ENCODE data around the gene TRIL. TPM values are rescaled to one million over a fixed set of nuclear protein-coding genes. Genes with fewer than 3 reads are reported as not detected.

The TRIL gene
- total and polyA plus RNA-seq, 2 experiments from 2014 or later: 1.7 to 5.8 TPM

DNA sequence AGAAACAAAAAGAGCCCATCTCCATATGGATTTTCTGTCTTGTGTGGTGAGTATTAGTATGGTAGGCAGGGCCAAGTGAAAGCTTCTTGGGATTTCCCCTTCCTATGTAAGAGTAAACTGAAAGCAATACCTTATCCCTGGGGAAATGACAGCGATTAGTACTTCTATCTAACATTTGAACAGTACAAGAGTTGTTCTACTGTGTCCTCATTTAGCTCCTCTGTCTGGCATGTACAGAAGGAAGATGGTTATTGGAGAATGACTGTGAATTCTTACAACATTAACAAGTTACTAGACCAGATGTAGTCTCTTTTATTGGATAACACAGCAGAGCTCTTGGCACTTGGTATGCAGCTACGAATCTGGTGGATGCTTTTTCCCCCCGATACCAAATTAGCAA is 17.9 kb upstream of the TRIL start:
- H3K27me3 ChIP-seq: no peaks in the 10 kb centered on the region

DNA sequence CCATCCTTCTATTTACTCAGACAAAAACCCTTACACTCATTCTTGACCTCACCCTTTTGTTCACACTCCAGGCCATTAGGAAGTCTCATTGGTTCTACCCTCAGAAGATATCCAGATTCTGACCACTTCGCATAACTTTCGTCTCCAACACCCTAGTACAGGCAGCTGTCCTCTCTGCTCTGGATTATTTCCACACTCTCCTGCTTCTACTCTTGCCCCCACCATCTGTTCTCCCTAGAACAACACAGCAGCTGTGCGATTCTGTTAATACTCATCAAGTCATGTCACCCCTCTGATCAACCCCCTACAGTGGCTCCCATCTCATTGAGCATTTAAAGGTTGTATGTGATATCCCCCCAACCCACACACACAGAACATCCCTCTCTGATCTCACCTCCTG is 15.5 kb upstream of the TRIL start:
- no peak overlapping the region for H3K4me3 ChIP-seq
- no peaks in the 10 kb centered on the region for H3K36me3 ChIP-seq
- TF ChIP-seq, protein P1, sequence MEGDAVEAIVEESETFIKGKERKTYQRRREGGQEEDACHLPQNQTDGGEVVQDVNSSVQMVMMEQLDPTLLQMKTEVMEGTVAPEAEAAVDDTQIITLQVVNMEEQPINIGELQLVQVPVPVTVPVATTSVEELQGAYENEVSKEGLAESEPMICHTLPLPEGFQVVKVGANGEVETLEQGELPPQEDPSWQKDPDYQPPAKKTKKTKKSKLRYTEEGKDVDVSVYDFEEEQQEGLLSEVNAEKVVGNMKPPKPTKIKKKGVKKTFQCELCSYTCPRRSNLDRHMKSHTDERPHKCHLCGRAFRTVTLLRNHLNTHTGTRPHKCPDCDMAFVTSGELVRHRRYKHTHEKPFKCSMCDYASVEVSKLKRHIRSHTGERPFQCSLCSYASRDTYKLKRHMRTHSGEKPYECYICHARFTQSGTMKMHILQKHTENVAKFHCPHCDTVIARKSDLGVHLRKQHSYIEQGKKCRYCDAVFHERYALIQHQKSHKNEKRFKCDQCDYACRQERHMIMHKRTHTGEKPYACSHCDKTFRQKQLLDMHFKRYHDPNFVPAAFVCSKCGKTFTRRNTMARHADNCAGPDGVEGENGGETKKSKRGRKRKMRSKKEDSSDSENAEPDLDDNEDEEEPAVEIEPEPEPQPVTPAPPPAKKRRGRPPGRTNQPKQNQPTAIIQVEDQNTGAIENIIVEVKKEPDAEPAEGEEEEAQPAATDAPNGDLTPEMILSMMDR (IDR thresholded peaks at IDR 0.05; ENCODE audit: low read depth, low read length): no peak
- no peak for DNase-seq (ENCODE audit: low read depth in 1 of 2, low spot score in 1 of 2)
- no peaks in the 10 kb centered on the region for H3K27me3 ChIP-seq
- H3K27ac ChIP-seq: no peak overlapping the region
- no peaks in the 10 kb centered on the region for H3K9me3 ChIP-seq (ENCODE audit: low read depth)
- H3K4me1 ChIP-seq (ENCODE audit: low read depth): no peaks in the 10 kb centered on the region

More for the DNA sequence above, 17.9 kb upstream of the TRIL start:
- Histone ChIP-seq H3K4me1 (ENCODE audit: low read depth) (no peaks in the 10 kb centered on the region), H3K36me3 (no peaks in the 10 kb centered on the region), H3K9me3 (ENCODE audit: low read depth) (no peaks in the 10 kb centered on the region), H3K27ac (no peak overlapping the region), H3K4me3 (no peak overlapping the region)
- TF ChIP-seq, protein P1 (IDR thresholded peaks at IDR 0.05; ENCODE audit: low read depth, low read length): no peak
- no peak for DNase-seq (ENCODE audit: low read depth in 1 of 2, low spot score in 1 of 2)

DNA sequence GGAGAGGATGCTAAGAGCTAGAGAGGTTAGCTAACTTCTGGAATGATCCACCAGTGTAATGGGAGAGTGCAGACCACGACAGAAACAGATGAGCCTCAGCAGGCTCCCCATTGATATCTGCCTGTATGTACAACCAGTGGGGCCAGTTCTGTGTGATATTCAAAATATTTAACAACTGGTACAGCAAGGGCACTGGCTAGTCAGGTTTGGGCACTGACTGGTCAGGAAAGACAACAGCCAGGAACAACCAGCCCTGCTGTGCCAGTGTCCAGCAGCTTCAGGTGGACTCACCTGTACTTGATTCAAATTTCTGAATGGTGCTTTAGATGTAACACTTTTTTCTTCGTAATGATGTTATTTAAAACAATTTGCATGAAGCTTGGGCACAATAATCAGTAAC is 5.9 kb upstream of the TRIL start:
- TF ChIP-seq, protein P1 (IDR thresholded peaks at IDR 0.05; ENCODE audit: low read depth, low read length): no peak
- Histone ChIP-seq H3K27me3 (peaks cover 13% of the 10 kb centered on the region), H3K4me3 (no peak overlapping the region), H3K4me1 (ENCODE audit: low read depth) (no peaks in the 10 kb centered on the region), H3K36me3 (no peaks in the 10 kb centered on the region), H3K9me3 (ENCODE audit: low read depth) (no peaks in the 10 kb centered on the region), H3K27ac (no peak overlapping the region)
- no peak for DNase-seq (ENCODE audit: low read depth in 1 of 2, low spot score in 1 of 2)

DNA sequence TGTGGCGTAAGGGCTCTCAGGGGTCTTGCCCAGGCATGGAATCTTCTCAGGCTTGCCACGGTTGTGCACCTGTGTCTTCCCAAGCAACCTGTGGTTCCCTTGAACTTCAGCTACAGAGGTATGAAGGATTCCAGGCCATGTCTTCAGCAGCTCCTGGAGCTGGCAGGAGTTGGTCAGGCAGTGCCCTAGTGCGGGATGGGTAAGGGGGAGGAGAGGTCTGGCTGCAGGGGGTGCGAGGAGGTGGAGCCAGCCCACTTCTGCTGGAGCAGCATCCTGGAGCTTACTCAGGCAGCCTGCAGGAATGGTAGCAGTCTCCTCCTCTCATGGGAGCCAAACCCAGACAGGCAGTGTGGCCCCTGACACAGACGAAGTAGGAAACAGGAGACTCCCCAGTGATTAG is 3.8 kb upstream of the TRIL start:
- no peak for DNase-seq (ENCODE audit: low read depth in 1 of 2, low spot score in 1 of 2)
- TF ChIP-seq, protein P1 (IDR thresholded peaks at IDR 0.05; ENCODE audit: low read depth, low read length): no peak
- Histone ChIP-seq H3K4me3 (no peak overlapping the region), H3K4me1 (ENCODE audit: low read depth) (no peaks in the 10 kb centered on the region), H3K9me3 (ENCODE audit: low read depth) (no peaks in the 10 kb centered on the region), H3K27me3 (peaks cover 33% of the 10 kb centered on the region), H3K36me3 (no peaks in the 10 kb centered on the region), H3K27ac (no peak overlapping the region)

DNA sequence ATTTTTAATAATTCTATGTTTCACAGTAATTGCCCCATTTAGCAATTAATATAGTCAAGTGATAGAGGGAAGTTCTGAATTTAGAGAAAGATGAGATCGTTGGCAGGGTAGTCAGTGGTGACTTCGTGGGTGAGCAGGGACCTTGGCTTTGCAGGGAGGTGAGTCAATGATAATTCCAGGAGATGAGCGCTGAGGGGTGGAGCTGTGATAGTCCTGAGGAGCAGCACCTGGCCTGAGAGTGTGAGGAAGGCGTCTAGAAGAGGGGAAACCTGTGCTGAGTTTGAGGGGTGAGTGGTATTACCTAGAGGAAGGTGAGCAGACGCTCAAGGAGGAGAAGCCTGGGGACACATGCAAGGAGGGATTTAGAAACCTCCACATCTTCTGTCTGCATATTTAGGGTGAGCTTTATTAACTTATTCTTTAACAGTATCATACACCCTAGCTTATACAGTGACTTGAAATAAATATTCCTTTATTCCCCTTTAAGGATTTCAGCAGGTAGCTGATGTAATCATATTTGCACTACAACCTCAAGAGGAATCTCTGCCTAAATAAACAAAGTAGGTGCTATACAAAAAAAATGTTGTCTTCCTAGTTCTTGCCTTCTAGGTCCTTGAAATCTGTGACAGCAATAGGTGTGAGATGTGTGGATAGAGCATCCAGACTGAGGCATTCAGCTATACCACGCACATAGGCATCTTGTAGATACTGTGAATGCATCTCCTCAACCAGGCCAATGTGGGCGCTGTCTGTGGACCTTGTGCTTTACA is 2.1 kb upstream of the TRIL start:
- Histone ChIP-seq H3K27ac (no peak overlapping the region), H3K36me3 (no peaks in the 10 kb centered on the region), H3K27me3 (peaks cover 46% of the 10 kb centered on the region), H3K9me3 (ENCODE audit: low read depth) (no peaks in the 10 kb centered on the region), H3K4me3 (no peak overlapping the region), H3K4me1 (ENCODE audit: low read depth) (no peaks in the 10 kb centered on the region)
- TF ChIP-seq, protein P1 (IDR thresholded peaks at IDR 0.05; ENCODE audit: low read depth, low read length): no peak
- DNase-seq (ENCODE audit: low read depth in 1 of 2, low spot score in 1 of 2): no peak

All from cardiac muscle cell (in vitro differentiated cells and primary cell).